Stimulated activated naive CD8-positive, alpha-beta T cell treated with anti-CD3 and anti-CD28 coated beads, Interleukin-15, Interleukin-2, amounts not matched to agents 100 ng/mL and 50 ng/mL, for 24 hours (primary cell): ENCODE results near the gene FCMR.

Experiments used
- H3K27ac Mint-ChIP-seq: one replicate; pipeline ENCODE4 v1.8.0; 2021; ENCODE audit warnings: mild to moderate bottlenecking, mixed read lengths
- H3K27me3 Mint-ChIP-seq: one replicate; pipeline ENCODE4 v1.8.0; 2021; ENCODE audit warnings: mixed read lengths
- H3K36me3 Mint-ChIP-seq: one replicate; pipeline ENCODE4 v1.8.0; 2021; ENCODE audit warnings: low read depth, mixed read lengths
- H3K4me1 Mint-ChIP-seq: one replicate; pipeline ENCODE4 v1.8.0; 2021; ENCODE audit warnings: low read depth, mixed read lengths
- H3K4me3 Mint-ChIP-seq: one replicate; pipeline ENCODE4 v1.8.0; 2021; ENCODE audit warnings: mild to moderate bottlenecking, mixed read lengths
- H3K9me3 Mint-ChIP-seq: one replicate; pipeline ENCODE4 v1.8.0; 2021; ENCODE audit warnings: mixed read lengths

The FCMR gene

DNA sequence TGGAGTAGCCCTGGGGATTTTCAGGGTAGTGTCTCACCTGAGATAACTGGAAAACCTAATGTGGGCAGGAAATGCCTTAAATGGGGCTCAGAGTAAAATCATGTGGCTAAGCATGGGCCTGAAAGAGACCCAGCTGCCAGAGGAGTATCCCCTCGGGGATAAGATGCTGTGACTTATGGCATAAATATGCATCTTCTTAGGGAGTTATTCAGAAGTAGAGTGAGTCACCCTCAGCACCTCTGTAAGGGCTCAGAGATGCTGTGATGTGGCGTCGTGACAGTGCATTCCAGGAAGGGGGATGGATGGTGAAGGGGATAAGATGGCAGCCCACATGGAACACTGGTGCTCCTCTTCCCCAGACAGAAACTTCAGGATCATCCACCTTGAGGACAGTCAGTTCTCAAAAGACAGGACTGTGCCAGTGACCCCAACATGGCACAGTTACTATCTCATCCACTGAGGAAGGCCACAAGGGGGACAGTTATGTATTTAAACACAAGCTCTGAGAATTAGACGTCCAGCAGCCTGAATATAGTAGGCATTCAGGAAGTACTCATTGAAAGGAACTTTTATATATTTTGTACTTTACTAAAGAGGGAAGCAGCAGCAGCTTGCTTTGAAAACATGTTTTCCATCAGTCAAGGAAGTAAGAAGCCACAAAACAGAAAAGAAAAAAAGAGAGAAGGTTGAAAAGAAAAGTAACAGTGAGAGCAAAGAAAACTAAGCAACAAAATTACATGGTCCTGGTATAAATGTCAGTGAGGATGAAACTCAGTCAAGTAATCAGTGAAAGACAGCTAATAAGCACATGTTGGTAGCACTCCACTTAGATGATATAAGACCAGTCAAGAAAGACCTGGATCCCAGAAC is 16.2 kb downstream of the FCMR start:
- peaks cover 65% of the 10 kb centered on the region for H3K36me3 Mint-ChIP-seq
- peak overlapping the region; percentile 90 for H3K27ac Mint-ChIP-seq
- H3K4me3 Mint-ChIP-seq, result peak overlapping the region; percentile 20
- H3K4me1 Mint-ChIP-seq, result peaks cover 92% of the 10 kb centered on the region
- no peaks in the 10 kb centered on the region for H3K9me3 Mint-ChIP-seq
- no peaks in the 10 kb centered on the region for H3K27me3 Mint-ChIP-seq

DNA sequence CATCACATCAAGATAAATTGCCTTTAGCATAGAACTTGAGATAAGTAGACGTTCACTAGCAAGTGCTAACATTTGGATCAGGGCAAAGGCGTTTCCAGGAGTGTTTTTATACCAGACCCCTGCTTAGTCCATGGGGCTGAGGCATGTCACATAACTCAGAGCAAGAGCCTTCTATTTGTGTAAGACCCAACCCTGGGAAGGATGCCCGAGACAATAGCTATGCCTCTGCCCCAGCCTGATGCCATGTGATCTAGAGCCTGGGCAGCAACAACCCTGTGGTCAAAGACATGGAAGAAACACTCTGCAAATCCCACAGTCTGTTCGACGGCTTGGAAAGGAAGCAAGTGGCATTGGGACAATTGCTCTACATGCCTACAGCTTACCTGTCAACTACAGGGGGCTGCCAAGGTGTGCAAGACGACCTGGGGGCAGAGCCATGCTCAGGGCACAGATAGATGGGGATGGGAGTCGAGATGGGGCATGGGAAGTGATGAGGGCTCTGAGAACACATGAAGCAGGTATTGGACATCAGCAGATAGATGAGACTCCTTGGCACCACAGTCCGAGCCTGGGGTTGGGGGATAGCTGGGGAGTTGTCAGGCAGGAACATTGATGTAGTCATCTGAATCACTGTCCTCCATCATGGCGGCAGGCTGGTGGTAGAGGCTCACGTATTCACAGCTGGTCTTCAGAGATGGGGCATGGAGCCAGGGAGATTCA is 17.2 kb downstream of the FCMR start:
- H3K36me3 Mint-ChIP-seq, result peaks cover 66% of the 10 kb centered on the region
- peaks cover 92% of the 10 kb centered on the region for H3K4me1 Mint-ChIP-seq
- no peak overlapping the region for H3K4me3 Mint-ChIP-seq
- peak overlapping the region; percentile 90 for H3K27ac Mint-ChIP-seq
- H3K9me3 Mint-ChIP-seq, result no peaks in the 10 kb centered on the region
- no peaks in the 10 kb centered on the region for H3K27me3 Mint-ChIP-seq

DNA sequence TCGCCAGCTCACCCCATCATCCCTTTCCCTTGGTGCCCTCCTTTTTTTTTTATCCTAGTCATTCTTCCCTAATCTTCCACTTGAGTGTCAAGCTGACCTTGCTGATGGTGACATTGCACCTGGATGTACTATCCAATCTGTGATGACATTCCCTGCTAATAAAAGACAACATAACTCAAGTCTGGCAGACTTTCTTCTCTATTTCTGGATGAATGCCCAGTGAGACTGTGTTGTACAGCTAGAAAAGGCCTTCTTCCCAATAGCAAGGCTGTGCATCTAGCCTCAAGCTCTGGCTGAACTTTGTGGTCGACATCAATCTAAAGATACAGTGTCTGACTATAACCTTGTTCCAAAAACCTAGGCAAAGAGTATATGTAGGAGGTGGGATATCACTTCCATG is 18.1 kb downstream of the FCMR start:
- no peaks in the 10 kb centered on the region for H3K27me3 Mint-ChIP-seq
- H3K4me1 Mint-ChIP-seq, result peaks cover 95% of the 10 kb centered on the region
- H3K27ac Mint-ChIP-seq, result peak overlapping the region; percentile 39
- no peak overlapping the region for H3K4me3 Mint-ChIP-seq
- peaks cover 63% of the 10 kb centered on the region for H3K36me3 Mint-ChIP-seq
- H3K9me3 Mint-ChIP-seq, result no peaks in the 10 kb centered on the region

DNA sequence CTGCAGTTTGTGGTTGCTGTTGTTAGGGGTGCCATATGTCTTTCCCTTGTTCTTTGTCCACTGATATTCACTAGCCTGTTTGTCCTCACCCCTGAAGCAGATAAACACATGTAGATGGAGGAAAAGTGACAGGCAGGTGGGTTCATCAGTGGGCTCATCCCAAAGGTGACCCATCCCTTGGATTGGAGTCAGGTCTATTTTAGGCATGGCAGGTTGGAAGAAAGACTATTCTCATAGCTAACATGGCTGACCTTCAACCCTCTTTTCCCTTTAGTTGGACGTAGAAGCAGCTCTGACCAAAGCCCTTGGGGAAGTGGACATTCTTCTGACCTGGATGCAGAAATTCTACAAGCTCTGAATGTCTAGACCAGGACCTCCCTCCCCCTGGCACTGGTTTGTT is 19.0 kb downstream of the FCMR start:
- H3K27me3 Mint-ChIP-seq, result no peaks in the 10 kb centered on the region
- H3K4me1 Mint-ChIP-seq, result peaks cover 96% of the 10 kb centered on the region
- no peaks in the 10 kb centered on the region for H3K9me3 Mint-ChIP-seq
- H3K4me3 Mint-ChIP-seq, result no peak overlapping the region
- peaks cover 55% of the 10 kb centered on the region for H3K36me3 Mint-ChIP-seq
- H3K27ac Mint-ChIP-seq, result no peak overlapping the region

DNA sequence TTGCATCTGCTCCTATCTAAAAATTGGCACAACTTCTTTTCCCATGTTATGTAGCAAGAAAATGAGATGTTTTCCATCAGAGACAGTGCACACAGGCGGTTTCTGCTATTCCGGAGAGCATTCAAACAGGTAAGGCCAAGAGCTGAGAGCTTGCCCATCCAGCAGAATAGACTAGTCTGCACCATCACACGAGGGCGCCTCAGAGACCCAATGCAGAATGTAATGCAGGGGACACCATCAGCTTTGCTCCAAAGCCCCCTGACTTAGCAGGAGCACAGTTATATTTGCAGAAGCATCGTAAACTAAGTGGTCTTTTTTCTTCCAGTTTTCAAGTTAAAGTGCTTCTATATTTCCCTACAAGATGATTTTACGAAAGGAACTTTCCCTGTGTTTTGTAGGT is 19.8 kb downstream of the FCMR start:
- Mint-ChIP-seq H3K27me3 (no peaks in the 10 kb centered on the region), H3K4me1 (peaks cover 97% of the 10 kb centered on the region), H3K27ac (peak overlapping the region; percentile 3), H3K4me3 (no peak overlapping the region), H3K36me3 (peaks cover 55% of the 10 kb centered on the region), H3K9me3 (no peaks in the 10 kb centered on the region)

DNA sequence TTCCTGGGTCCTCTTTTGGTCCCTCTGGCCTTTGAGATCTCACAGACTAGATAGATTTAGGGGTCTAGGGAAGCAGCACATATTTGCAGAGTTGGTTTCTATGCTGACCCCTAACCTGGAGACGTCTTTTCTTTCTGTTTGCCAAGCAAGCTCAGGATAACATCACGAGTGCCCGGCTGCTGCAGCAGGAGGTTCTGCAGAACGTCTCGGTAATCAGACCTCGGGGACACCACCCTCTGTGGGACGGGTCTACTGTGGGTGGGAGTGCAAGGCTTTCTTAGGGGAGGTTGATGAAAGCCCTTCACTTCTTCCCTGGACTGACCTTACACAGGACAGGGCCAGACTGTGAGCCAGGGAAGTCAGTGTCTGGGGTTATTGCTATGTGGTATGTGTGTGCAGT is 21.6 kb downstream of the FCMR start:
- Mint-ChIP-seq H3K4me1 (peaks cover 97% of the 10 kb centered on the region), H3K36me3 (peaks cover 45% of the 10 kb centered on the region), H3K27ac (no peak overlapping the region), H3K9me3 (no peaks in the 10 kb centered on the region), H3K27me3 (no peaks in the 10 kb centered on the region), H3K4me3 (no peak overlapping the region)

DNA sequence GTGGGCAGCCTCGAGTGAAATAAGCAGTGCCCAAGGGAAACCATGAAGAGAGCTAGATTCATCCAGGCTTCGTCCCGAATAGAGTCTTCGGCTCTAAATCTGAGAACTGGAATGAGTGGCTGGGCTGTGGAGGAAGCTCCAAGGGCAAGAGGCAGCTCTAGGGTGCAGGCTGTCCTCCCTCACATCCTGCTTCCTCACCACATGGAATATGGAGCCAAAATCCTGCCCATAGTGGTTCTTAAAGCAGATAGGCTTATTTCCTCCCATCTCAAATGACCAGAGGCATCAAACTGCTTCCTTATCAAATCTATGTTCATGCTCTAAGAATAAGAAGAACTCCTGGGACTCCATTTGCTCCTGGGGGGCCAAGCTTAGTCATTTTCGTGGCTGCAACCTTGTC is 22.0 kb downstream of the FCMR start:
- no peak overlapping the region for H3K27ac Mint-ChIP-seq
- peaks cover 96% of the 10 kb centered on the region for H3K4me1 Mint-ChIP-seq
- peaks cover 40% of the 10 kb centered on the region for H3K36me3 Mint-ChIP-seq
- no peaks in the 10 kb centered on the region for H3K9me3 Mint-ChIP-seq
- no peaks in the 10 kb centered on the region for H3K27me3 Mint-ChIP-seq
- H3K4me3 Mint-ChIP-seq, result no peak overlapping the region

DNA sequence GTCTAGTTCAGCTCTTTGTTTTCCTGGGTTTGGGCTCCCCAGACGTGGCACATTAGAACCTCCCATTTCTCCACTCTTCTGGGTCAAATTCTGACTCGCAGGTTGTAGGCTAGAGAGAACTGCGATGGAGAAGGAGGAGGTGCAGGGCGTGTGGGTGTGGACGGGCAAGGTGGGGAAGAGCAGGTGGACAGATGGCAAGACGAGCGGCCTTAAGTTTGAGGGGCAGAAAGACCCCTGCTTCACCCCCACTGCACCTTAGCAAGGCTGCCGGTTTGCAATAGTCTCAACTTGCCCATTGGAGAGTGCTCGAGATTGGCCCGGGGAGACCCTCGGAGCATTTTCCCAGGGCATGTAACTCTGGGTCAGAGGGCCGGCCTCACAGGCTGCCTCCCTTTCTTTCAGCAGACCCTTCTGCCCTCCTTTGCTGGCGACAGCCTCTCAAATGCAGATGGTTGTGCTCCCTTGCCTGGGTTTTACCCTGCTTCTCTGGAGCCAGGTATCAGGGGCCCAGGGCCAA is 22.8 kb downstream of the FCMR start:
- Mint-ChIP-seq H3K4me1 (peaks cover 93% of the 10 kb centered on the region), H3K4me3 (peak overlapping the region; percentile 75), H3K36me3 (peaks cover 33% of the 10 kb centered on the region), H3K27me3 (no peaks in the 10 kb centered on the region), H3K27ac (peak overlapping the region; percentile 70), H3K9me3 (no peaks in the 10 kb centered on the region)

DNA sequence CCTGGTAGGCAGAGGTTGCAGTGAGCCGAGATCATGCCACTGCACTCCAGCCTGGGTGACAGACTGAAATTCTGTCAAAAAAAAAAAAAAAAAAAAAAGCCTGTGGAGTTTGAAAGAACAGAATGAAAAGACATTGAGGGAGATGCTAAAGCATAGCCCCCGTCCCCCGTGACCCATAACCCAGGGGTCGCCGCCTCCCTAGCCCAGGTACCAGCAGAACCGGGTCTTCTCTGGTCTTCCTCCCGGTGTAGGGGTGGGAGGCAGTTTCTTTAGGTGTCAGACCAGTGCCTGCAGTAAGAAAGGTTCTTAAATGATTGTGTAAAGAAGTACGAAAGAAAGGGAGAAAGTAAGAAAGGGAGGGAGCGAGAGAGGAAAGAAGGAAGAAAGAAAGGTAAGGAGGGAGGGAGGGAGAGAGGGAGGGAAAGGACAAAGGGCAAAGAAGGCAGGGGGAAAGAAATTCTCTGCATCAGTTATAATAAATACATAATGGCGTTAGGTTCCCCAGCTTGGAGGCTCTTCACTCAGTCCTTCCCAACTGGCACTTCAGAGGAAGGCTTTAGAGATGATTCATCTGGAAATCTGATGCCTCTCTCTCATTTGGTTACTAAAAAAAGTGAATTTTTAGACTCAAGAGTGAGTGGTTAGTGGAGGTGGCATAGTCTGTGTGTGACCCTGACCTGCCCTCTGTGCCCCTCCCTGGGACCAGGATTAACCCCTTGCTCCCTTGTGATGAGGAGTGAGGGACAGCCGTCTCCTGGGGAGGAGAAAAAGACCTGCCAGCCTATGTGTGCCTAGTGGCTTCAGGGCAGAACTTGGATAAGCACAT is 23.4 kb downstream of the FCMR start:
- no peaks in the 10 kb centered on the region for H3K9me3 Mint-ChIP-seq
- peak overlapping the region; percentile 86 for H3K27ac Mint-ChIP-seq
- H3K27me3 Mint-ChIP-seq, result no peaks in the 10 kb centered on the region
- peaks cover 26% of the 10 kb centered on the region for H3K36me3 Mint-ChIP-seq
- peak overlapping the region; percentile 75 for H3K4me3 Mint-ChIP-seq
- H3K4me1 Mint-ChIP-seq, result peaks cover 93% of the 10 kb centered on the region

DNA sequence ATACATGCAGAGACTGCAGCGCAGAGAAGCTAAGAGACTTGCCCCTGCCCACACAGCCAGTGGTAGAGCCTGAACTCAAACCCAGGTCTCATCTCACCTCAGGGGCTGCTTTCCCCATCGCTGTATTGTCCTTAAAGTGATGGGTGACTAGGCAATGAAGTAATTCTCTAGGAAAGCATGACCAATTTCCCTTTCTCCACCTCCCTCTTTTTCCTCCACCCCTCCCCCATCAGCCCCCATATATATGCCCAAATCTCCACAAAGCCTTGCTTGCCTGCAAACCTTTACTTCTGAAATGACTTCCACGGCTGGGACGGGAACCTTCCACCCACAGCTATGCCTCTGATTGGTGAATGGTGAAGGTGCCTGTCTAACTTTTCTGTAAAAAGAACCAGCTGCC is 24.6 kb downstream of the FCMR start, which contains the start of gene IL24:
IL24 (plus strand) TSS at position 269 of the 400 bp plus-strand sequence. CDS start 390 bp downstream, outside the sequence.
- peak within 1 kb of the TSS; percentile 75 for H3K4me3 Mint-ChIP-seq
- no peaks in the 10 kb centered on the region for H3K9me3 Mint-ChIP-seq
- H3K36me3 Mint-ChIP-seq, result peaks cover 15% of the 10 kb centered on the region
- peak within 1 kb of the TSS; percentile 86 for H3K27ac Mint-ChIP-seq
- peaks cover 93% of the 10 kb centered on the region for H3K4me1 Mint-ChIP-seq
- no peaks in the 10 kb centered on the region for H3K27me3 Mint-ChIP-seq

DNA sequence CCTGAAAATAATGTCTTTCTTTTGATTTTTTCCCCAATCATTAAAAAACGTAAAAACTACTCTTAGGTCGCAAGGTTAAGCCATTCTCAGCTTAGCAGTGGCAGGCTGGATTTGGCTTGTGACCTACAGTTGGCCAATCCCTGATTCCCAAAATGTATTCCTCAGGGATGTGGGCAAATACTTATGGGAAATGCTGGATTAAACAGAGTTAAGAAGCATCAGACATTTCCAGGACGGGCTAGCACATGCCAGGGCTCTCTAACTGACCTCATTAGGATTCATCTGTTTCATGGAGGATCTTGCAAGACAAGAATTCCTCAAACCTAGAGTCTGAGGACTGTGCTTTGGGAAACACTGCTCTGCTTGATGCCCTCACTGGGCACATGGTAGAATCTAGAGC is 25.5 kb downstream of the FCMR start:
- Mint-ChIP-seq H3K9me3 (no peaks in the 10 kb centered on the region), H3K4me1 (peaks cover 93% of the 10 kb centered on the region), H3K27me3 (no peaks in the 10 kb centered on the region), H3K36me3 (peaks cover 8% of the 10 kb centered on the region), H3K4me3 (no peak overlapping the region), H3K27ac (peak overlapping the region; percentile 86)

DNA sequence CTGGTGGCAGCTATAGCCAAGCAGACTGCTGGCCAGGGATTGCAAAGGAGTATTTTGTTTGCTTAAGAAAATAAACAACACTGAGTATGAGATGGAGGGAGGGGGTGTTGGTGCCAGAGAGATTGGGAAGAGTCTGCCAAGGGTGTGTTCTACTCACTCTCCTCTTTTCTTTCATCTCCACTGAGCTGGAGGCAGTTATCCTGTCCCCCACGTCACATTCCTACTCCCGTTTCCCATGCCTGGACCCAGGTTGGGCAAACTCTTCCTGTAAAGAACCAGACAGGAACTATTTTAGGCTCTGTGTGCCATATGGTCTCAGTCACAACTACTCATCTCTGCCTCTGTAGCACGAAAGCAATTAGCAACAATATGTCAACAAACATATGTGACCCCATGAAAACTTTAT is 25.9 kb downstream of the FCMR start:
- no peaks in the 10 kb centered on the region for H3K27me3 Mint-ChIP-seq
- H3K27ac Mint-ChIP-seq, result no peak overlapping the region
- H3K9me3 Mint-ChIP-seq, result no peaks in the 10 kb centered on the region
- no peak overlapping the region for H3K4me3 Mint-ChIP-seq
- peaks cover 93% of the 10 kb centered on the region for H3K4me1 Mint-ChIP-seq
- H3K36me3 Mint-ChIP-seq, result peaks cover 4% of the 10 kb centered on the region

DNA sequence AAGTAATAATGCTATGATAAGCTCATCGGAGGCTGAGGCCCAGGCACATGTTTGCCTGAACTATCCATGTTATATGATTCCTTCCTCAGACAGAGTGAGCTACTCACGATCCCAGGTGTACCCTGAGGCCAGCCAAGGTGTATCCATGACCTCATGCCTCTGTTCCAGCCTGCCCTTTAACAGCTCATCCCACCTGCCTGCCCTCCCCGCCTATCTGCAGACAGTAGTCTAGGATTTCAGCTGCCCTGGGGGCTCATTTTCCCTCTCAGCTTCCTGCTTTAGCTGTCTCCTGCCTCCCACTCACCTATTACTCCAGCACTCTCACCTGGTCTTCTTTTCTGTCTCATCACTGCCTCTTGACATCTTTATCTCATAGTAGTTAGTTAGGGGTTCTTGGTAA is 26.4 kb downstream of the FCMR start:
- Mint-ChIP-seq H3K36me3 (no peaks in the 10 kb centered on the region), H3K4me1 (peaks cover 93% of the 10 kb centered on the region), H3K4me3 (no peak overlapping the region)

DNA sequence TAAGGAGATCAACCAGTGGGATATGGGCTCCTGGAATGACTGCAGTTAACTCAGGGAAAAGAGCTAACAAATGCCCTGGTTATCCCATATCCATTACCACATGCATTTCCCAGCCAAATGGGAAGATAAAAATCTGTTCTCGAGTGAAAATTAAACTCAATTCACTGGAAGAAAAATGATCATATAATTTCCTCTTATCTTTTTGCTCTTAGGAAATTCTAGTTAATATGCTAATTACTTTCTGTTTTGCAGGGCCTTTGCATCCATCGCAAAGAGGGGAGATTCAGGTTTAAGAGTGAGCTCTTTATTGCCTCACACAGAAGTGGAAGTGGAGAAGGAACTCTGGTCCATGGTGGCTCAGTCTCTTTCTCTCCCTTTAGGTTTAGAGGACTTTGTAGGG is 28.4 kb downstream of the FCMR start:
- Mint-ChIP-seq H3K4me1 (peaks cover 92% of the 10 kb centered on the region), H3K27ac (peak overlapping the region; percentile 32), H3K9me3 (no peaks in the 10 kb centered on the region), H3K27me3 (no peaks in the 10 kb centered on the region), H3K36me3 (no peaks in the 10 kb centered on the region), H3K4me3 (no peak overlapping the region)

More for the DNA sequence above, 26.4 kb downstream of the FCMR start:
- no peaks in the 10 kb centered on the region for H3K9me3 Mint-ChIP-seq
- H3K27ac Mint-ChIP-seq, result peak overlapping the region; percentile 6
- H3K27me3 Mint-ChIP-seq, result no peaks in the 10 kb centered on the region
